Left colon (tissue), 2 donors: ENCODE measurements around the gene OR9A4. TPM values are rescaled to one million over a fixed set of nuclear protein-coding genes. Genes with fewer than 3 reads are reported as not detected.
"Not testable (repeated sequence)": the region's sequence is repeated elsewhere in the genome, so short reads cannot be mapped to it uniquely, and the experiment has no call there.

ENCODE experiments used
- ATAC-seq: fragments of 200-7000 bp; cut with Tn5 transposase; one replicate; pipeline ENCODE4 v1.9.1; 2020; ENCODE audit warnings: mild to moderate bottlenecking, moderate library complexity
- DNase-seq, 2 donors: peaks; one replicate each; pipeline ENCODE4 v3.0.0-alpha.2; 2020
- intact Hi-C, 2 donors: fragments of 100-400 bp; cut with DNase I in 1 of 2; cut with micrococcal nuclease in 1 of 2; formaldehyde crosslinking; loops; one replicate each; pipeline versions ENCODE4 v1.11.2 to v1.14.0; 2022; cut with DNase I, micrococcal nuclease
- long read RNA-seq: library from polyadenylated mRNA; unstranded; transcript quantifications from one replicate; pipeline ENCODE4 v2.0.0, GENCODE V29; 2021
- total RNA-seq, 2 donors: library from RNA; stranded (reverse); fragmentation: NEBNext Ultra II Directional; extraction: Animal tissue kit (Norgen Biotek cat#: 25700); gene quantifications; one replicate each; pipeline ENCODE4 v1.2.1, GENCODE V29; 2021
- donor health status: DM: no; HTN: no; CAD: no.
- donor health status: DM: yes; HTN: yes; CAD: no.

Gene OR9A4
- total RNA-seq, result not detected
- long read RNA-seq, result 0 reads

- intact Hi-C loops, result no loop called here
Observed at GRCh38 chr7:141916099-141916498, at the start of gene OR9A4. Gene OR9A4, plus strand, starts transcription at chr7:141916399. Its CDS starts 2,477 bp downstream, at chr7:141918876.

DNA sequence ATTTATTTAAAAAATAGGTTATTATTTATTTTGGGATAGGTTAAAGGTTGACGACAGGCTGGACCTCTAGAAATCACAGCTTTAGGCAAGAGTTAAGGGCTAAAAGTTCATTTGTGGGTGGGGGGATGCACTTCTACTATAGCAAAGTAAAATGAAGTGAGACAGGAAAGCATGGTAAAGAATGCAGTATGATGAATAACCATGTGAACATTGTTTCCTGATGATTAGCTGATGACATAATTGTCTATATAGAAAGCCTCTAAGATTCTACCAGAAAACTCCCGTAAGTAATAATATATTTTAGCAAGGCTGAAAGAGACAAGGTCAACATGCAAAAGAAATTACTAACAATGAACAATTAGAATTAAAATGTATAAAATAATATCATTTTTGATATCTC lies 49.2 kb upstream of the OR9A4 start:
- DNase-seq (no peak), ATAC-seq (no peak)
- intact Hi-C loops, result no loop called here

More at GRCh38 chr7:141916099-141916498, at the start of gene OR9A4:
- no peak for DNase-seq
- ATAC-seq, result no peak

GRCh38 chr7:141872931-141873330 lies 43.3 kb upstream of the OR9A4 start:
- no peak for DNase-seq
- intact Hi-C loops, result no loop called here
- no peak for ATAC-seq

DNA sequence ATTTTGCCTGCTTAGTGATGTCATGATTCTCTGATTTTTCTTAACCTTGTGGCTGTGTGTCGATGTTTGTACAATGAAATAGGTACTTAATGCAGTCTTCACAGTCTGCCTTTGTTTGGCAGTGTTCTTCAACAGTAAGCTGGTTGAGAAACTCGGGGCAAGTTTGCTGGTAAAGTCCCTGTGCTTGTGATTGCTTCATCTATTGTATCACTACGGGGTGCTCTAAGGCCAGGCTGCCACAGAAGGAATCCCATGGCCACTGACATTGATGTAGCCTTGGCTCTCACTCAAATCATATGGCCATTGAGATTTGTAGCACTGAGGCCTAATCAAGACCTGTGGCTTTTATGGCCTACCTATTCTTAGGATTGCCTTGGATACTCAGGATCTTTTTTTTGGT lies 41.4 kb upstream of the OR9A4 start:
- no peak for ATAC-seq
- intact Hi-C loops, result no loop called here

DNA sequence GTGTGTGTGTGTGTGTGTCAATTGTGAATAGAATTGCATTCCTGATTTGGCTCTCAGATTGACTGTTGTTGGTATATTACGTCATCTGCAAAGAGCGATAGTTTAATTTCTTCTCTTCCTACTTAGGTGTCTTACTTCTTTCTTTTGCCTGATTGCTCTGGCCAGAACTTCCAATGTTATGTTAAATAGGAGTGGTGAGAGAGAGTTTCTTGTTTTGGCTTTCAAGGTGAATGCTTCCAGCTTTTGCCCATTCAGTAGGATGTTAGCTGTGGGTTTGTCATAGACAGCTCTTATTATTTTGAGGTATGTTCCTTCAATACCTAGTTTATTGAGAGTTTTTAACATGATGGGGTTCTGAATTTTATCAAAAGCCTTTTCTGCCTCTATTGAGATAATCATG lies 40.7 kb upstream of the OR9A4 start:
- intact Hi-C loops, result no loop called here
- DNase-seq (no peak), ATAC-seq (no peak)

More for the DNA sequence above, 41.4 kb upstream of the OR9A4 start:
- DNase-seq, result no peak

DNA sequence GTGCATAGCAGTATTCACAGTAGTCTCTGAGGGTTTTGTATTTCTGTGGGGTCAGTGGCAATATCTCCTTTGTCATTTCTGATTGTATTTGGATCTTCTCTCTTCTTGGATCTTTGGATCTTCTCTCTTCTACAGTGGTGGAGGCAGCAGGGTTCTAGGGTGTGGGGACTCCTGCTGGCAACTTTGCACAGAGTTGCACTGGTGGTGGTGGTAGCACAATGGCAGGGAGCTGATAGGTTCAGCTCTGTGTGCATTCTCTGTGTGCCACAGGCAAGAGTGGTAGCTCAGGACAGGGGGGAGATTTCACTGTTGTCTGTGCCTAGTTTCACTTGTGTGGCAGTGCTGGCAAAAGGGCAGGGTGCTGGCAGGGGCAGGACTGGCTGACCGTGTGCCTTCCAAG lies 39.8 kb upstream of the OR9A4 start:
- intact Hi-C loops, result no loop called here
- DNase-seq (no peak), ATAC-seq (no peak)

- no peak for ATAC-seq
- DNase-seq, result no peak
- intact Hi-C loops, result no loop called here
Observed at GRCh38 chr7:141877365-141877764, 38.8 kb upstream of the OR9A4 start.

DNA sequence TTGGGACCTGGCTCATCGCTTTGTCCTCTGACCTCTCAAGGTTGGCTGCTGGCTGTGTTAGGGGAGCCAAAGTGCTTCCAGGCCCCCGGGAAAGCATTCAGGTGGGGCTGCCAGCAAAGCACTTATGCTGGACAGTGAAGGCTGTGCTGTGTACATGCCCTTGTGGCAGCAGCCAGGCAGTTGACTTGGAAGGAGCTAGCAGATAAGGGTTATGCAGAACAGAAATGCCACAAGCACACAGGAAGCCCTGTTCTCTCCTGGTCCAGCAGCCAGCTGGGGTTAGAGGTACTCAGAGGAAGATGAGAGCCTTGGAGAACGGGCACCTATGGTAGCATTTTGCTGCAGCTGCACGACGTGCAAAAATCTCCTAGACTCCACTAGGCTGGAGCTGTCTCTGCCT lies 35.2 kb upstream of the OR9A4 start:
- DNase-seq, result no peak
- no peak for ATAC-seq
- intact Hi-C loops, result no loop called here

DNA sequence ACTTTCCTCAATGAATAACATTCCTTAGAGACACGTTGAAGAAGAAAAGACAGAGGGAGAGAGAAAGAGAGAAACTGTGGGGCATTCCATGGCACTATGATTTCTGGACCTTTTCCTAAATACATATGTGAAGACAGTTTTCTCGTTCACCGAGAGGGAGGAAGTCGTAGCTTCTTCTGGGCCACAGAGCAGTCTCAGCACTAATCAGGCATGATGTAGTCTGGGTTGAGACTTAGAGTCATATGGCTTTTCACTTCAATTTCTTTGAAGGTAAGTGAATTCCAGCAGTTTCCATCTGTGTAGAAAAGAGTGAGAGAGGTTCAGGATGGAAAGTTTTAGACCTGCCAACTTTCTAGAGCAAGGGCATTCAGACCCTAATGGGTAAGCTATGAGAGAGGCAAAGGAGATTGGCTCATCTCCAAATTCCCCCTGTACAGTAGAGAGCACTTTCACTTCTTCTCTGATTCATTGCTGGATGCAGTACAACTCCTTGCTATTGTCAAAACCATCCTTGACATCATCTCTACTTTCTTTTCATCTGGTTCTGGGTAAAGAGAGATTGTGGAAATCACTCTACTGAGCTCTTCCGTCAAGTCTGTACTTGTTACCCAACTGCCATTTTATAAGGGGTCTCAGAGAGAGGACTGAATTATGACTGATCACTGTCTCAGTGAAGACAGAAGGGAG lies 31.5 kb upstream of the OR9A4 start:
- DNase-seq (no peak), ATAC-seq (no peak)
- intact Hi-C loops, result no loop called here

- intact Hi-C loops, result no loop called here
- DNase-seq (no peak), ATAC-seq (no peak)
Observed at GRCh38 chr7:141889321-141889720, 26.9 kb upstream of the OR9A4 start.

GRCh38 chr7:141891336-141891735 lies 24.9 kb upstream of the OR9A4 start:
- no peak for DNase-seq
- intact Hi-C loops, result no loop called here
- no peak for ATAC-seq

- ATAC-seq, DNase-seq, intact Hi-C loops: not testable (repeated sequence)
Observed at GRCh38 chr7:141899366-141899765, 16.8 kb upstream of the OR9A4 start.

DNA sequence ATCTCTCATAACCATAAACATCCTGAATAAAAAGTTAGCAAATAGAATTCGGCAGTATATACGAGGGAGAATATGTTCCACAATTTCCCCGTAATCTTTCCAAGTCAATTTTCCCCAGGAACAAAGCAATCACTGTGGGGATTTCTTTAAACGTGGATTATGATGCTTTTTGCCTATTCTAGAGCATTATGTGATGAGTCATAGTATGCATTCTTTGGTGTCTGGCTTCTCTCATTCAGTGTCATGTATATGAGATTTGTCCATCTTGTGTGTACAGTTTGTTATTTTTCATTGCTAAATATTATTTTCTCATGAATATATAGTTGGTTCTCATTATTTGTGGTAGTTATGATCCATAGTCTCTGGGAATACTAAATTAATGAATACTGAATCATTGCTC lies 9.9 kb upstream of the OR9A4 start:
- DNase-seq (no peak), ATAC-seq (no peak)
- intact Hi-C loops, result no loop called here

DNA sequence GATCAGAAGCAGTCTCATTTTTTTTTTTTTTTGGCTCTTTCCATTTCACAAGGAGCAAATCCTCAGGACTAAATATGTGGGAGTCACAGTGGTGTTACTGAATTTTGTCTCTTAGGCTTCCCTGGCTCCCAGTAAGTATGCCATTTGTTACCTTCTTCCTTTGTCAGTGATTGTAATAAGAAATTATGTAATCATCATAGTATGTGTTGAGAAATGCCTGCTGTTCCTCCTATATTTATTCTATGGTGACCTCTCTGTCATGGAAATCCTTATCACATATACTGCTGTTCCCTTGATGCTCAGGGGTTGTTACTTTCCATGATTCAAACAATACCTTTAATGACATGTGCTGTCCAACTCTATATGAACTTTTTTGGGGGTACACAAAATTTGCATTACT lies 4.8 kb upstream of the OR9A4 start:
- DNase-seq (no peak), ATAC-seq (no peak)
- intact Hi-C loops, result no loop called here

GRCh38 chr7:141915565-141915964 lies 634 bp upstream of the OR9A4 start:
- DNase-seq, result peak; percentile 32 to 54

GRCh38 chr7:141920281-141920680 lies 4.1 kb downstream of the OR9A4 start:
- ATAC-seq (no peak), DNase-seq (no peak)
- intact Hi-C loops, result no loop called here

More at GRCh38 chr7:141915565-141915964, 634 bp upstream of the OR9A4 start:
- peak; percentile 99 for ATAC-seq
- intact Hi-C loops, result no loop called here

GRCh38 chr7:141928146-141928844 lies 12.1 kb downstream of the OR9A4 start:
- ATAC-seq (no peak), DNase-seq (no peak)
- intact Hi-C loops, result no loop called here

- intact Hi-C loops, result no loop called here
- ATAC-seq, result no peak
- DNase-seq, result no peak
Observed at GRCh38 chr7:141928845-141929195, 12.6 kb downstream of the OR9A4 start.

DNA sequence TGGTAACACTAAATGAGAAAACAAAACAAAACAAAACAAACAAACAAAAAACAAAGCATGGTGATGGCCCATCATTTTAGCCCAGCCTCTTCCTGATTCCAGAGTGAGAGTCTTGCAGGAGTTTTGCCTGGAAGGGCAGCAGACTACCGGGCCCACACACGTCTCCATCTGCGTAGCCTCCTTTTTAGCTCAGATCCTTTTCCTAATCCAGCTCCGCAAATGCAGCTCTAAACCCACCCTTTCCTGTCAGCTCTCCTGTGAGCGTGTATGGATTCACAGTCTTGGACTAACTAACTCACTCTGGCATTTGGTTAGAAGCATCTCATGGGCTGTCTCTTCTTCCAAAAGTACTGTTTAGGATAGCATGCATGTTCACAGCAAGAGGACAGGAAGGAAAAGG lies 14.0 kb downstream of the OR9A4 start:
- intact Hi-C loops, result no loop called here
- ATAC-seq (no peak), DNase-seq (no peak)

DNA sequence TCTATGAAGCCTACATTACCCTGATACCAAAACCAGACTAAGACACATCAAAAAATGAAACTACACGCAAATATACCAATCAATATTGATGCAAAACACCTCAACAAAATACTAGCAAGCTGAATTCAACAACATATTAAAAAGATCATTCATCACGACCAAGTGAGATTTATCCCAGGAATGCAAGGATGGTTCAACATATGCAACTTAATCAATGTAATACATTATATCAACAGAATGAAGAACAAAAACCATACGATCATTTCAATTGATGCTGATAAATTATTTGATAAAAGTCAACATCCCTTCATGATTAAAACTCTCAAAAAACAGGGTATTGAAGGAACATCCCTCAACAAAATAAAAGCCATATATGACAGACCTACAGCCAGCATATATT lies 24.9 kb downstream of the OR9A4 start:
- intact Hi-C loops, result no loop called here
- DNase-seq, result no peak
- no peak for ATAC-seq

DNA sequence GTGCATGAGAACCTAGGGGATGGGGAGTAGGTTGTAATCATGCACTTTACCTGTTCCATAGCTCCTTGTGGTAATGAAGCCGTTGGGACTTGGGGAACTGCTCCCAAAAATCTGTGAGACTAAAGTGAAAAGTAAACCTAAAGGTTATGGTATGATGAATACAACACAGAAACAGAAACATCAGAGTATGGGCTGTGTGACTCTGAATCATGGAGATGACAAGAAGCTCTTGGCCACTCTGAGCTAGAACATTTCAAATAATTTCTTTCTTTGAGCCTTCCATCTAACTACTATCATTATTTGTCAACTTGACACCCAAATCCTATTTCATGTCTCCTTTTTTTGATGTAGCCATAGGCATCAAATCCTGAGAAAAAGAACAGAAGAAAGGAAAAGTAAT lies 27.6 kb downstream of the OR9A4 start:
- DNase-seq (no peak), ATAC-seq (no peak)
- intact Hi-C loops, result no loop called here
